ENCODE measurements around the gene MEGF6. TPM values are rescaled to one million over a fixed set of nuclear protein-coding genes. Genes with fewer than 3 reads are reported as not detected.
"Not testable (repeated sequence)": the region's sequence is repeated elsewhere in the genome, so short reads cannot be mapped to it uniquely, and the experiment has no call there.

Gene MEGF6
- total RNA-seq, 2 donors from 2014 or later: 63.1 to 63.8 TPM

DNA sequence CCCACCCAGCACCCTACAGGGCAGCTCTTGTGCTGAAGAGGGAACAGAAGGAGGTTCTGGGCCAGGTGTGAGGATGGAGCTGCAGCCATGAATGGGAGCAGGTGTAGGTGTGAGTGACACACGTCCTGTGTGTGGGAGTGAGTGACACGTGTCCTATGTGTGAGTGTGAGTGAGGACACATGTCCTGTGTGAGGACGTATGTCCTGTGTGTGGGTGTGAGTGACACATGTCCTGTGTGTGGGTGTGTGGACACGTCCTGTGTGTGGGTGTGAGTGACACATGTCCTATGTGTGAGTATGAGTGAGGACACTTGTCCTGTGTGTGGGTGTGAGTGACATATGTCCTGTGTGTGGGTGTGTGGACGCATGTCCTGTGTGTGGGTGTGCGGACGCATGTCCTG lies 26.4 kb downstream of the MEGF6 start:
- H3K4me3 Mint-ChIP-seq: no peak overlapping the region
- H3K27ac Mint-ChIP-seq: no peak overlapping the region
- no peaks in the 10 kb centered on the region for H3K36me3 Mint-ChIP-seq (ENCODE audit: low read depth)
- H3K27me3 Mint-ChIP-seq: no peaks in the 10 kb centered on the region
- peaks cover 6% of the 10 kb centered on the region for H3K9me3 ChIP-seq (ENCODE audit: control insufficient read depth, low read length, poor library complexity, severe bottlenecking)
- ATAC-seq (no peak), DNase-seq (no peak)
- H3K4me1 Mint-ChIP-seq: peaks cover 3% of the 10 kb centered on the region

GRCh38 chr1:3583751-3584150 lies 27.6 kb downstream of the MEGF6 start:
- not testable (repeated sequence) for H3K36me3 Mint-ChIP-seq (ENCODE audit: low read depth); ATAC-seq; H3K4me1 Mint-ChIP-seq; H3K27ac Mint-ChIP-seq; DNase-seq; H3K27me3 Mint-ChIP-seq; H3K4me3 Mint-ChIP-seq; H3K9me3 ChIP-seq (ENCODE audit: control insufficient read depth, low read length, poor library complexity, severe bottlenecking)

GRCh38 chr1:3581296-3582036 lies 29.8 kb downstream of the MEGF6 start:
- Mint-ChIP-seq H3K4me1 (no peaks in the 10 kb centered on the region), H3K36me3 (ENCODE audit: low read depth) (no peaks in the 10 kb centered on the region), H3K4me3 (no peak overlapping the region), H3K27ac (no peak overlapping the region), H3K27me3 (peaks cover 7% of the 10 kb centered on the region)
- DNase-seq: no peak
- no peak for ATAC-seq
- peaks cover 6% of the 10 kb centered on the region for H3K9me3 ChIP-seq (ENCODE audit: control insufficient read depth, low read length, poor library complexity, severe bottlenecking)

DNA sequence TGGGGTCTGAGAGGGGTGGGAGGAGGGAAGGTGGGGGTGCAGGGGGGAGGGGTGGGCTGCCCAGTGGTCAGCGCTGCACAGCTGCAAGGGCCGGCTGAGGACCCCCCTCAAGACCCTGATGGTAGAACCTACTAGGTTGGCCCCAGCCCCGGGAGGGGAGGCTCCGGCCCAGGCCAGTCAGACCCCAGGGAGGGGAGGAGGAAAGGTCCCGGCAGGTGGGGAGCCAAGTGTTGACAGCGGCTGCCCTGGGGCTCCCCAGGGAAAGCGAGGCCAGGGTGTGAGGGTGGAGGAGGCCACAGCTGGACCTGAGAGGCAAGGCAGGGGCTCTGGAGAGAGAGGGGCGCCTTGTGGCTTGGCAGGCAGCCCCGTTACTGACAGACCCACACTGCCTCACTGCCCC lies 31.1 kb downstream of the MEGF6 start:
- Mint-ChIP-seq H3K27me3 (peaks cover 7% of the 10 kb centered on the region), H3K4me1 (no peaks in the 10 kb centered on the region), H3K36me3 (ENCODE audit: low read depth) (no peaks in the 10 kb centered on the region), H3K4me3 (no peak overlapping the region), H3K27ac (no peak overlapping the region)
- no peak for ATAC-seq
- H3K9me3 ChIP-seq (ENCODE audit: control insufficient read depth, low read length, poor library complexity, severe bottlenecking): peaks cover 3% of the 10 kb centered on the region
- no peak for DNase-seq

- ATAC-seq: no peak
- Mint-ChIP-seq H3K4me1 (no peaks in the 10 kb centered on the region), H3K36me3 (ENCODE audit: low read depth) (no peaks in the 10 kb centered on the region), H3K27ac (no peak overlapping the region), H3K27me3 (peaks cover 7% of the 10 kb centered on the region), H3K4me3 (no peak overlapping the region)
- H3K9me3 ChIP-seq (ENCODE audit: control insufficient read depth, low read length, poor library complexity, severe bottlenecking): no peaks in the 10 kb centered on the region
- no peak for DNase-seq
These were observed 31.7 kb downstream of the MEGF6 start for GRCh38 chr1:3579626-3580025.

- DNase-seq: no peak
- H3K36me3 Mint-ChIP-seq (ENCODE audit: low read depth): no peaks in the 10 kb centered on the region
- H3K4me1 Mint-ChIP-seq: no peaks in the 10 kb centered on the region
- peaks cover 7% of the 10 kb centered on the region for H3K27me3 Mint-ChIP-seq
- no peak overlapping the region for H3K4me3 Mint-ChIP-seq
- no peak overlapping the region for H3K27ac Mint-ChIP-seq
- ATAC-seq: no peak
- H3K9me3 ChIP-seq (ENCODE audit: control insufficient read depth, low read length, poor library complexity, severe bottlenecking): no peaks in the 10 kb centered on the region
These were observed 32.4 kb downstream of the MEGF6 start for GRCh38 chr1:3578906-3579305.

- H3K27me3 Mint-ChIP-seq: peaks cover 7% of the 10 kb centered on the region
- H3K4me3 Mint-ChIP-seq: no peak overlapping the region
- DNase-seq (no peak), ATAC-seq (no peak)
- no peaks in the 10 kb centered on the region for H3K9me3 ChIP-seq (ENCODE audit: control insufficient read depth, low read length, poor library complexity, severe bottlenecking)
- H3K36me3 Mint-ChIP-seq (ENCODE audit: low read depth): no peaks in the 10 kb centered on the region
- H3K27ac Mint-ChIP-seq: no peak overlapping the region
- no peaks in the 10 kb centered on the region for H3K4me1 Mint-ChIP-seq
These were observed 32.9 kb downstream of the MEGF6 start for GRCh38 chr1:3578433-3578805.

DNA sequence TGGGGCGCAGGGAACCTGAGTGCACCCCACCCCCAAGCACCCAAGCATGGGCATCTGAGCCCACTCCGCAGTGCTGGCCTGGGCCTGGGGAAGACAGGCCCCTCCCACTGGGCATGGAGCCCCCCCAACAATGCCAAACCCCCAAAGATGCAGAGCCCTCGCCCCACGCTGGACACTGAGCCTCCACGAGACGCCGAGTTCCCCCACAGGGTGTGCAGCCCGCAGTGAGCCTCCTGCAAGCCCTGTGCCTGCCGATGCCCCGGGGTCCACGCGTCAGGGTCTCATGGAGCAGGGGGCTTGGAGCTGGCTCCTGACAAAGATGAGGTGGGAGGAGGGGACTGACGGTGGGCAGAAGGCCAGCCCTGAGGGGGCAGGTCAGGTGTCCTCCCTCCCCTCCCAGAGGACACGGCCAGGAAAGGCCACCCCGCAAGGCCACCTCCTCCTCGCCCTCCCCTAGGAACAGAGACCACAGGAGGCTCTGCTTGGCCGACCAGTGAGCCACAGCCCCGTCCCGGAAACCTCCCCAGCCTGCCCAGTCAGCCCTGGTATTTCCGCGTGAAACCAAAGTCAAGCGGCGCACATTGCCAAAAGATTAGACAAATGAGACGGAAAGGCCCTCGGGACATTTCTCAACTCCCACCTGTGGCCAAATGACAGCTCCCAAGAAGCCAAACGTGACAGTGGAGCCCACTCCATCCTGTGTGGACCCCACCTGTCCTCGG lies 33.4 kb downstream of the MEGF6 start:
- Mint-ChIP-seq H3K4me3 (no peak overlapping the region), H3K36me3 (ENCODE audit: low read depth) (no peaks in the 10 kb centered on the region), H3K27me3 (peaks cover 7% of the 10 kb centered on the region), H3K4me1 (no peaks in the 10 kb centered on the region), H3K27ac (no peak overlapping the region)
- DNase-seq (no peak), ATAC-seq (no peak)
- no peaks in the 10 kb centered on the region for H3K9me3 ChIP-seq (ENCODE audit: control insufficient read depth, low read length, poor library complexity, severe bottlenecking)

- ATAC-seq: no peak
- no peak for DNase-seq
- no peaks in the 10 kb centered on the region for H3K9me3 ChIP-seq (ENCODE audit: control insufficient read depth, low read length, poor library complexity, severe bottlenecking)
- H3K27ac Mint-ChIP-seq: no peak overlapping the region
- no peaks in the 10 kb centered on the region for H3K4me1 Mint-ChIP-seq
- peaks cover 7% of the 10 kb centered on the region for H3K27me3 Mint-ChIP-seq
- no peaks in the 10 kb centered on the region for H3K36me3 Mint-ChIP-seq (ENCODE audit: low read depth)
- H3K4me3 Mint-ChIP-seq: no peak overlapping the region
These were observed 34.0 kb downstream of the MEGF6 start for GRCh38 chr1:3577300-3577699.

DNA sequence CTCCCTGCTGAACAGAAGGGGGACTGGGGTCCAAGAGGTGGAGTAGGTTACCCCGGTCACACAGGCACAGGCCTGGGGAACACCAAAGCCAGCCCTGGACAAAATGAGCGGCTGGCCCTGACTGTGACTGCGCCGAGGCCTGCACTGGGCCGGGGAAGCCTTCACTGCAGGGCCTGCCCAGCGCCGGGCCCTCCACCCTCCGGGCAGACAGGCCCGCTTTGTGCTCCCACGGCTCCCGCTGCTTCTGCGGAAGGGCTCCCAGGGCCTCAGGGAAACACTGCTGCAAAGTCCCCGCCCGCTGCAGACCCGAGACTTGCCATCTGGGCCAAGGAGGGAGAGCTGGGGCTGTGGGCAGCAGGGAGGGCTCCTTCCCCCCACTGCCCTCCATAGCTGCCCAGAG lies 35.3 kb downstream of the MEGF6 start:
- H3K9me3 ChIP-seq (ENCODE audit: control insufficient read depth, low read length, poor library complexity, severe bottlenecking): no peaks in the 10 kb centered on the region
- Mint-ChIP-seq H3K27me3 (peaks cover 7% of the 10 kb centered on the region), H3K4me3 (no peak overlapping the region), H3K4me1 (no peaks in the 10 kb centered on the region), H3K36me3 (ENCODE audit: low read depth) (no peaks in the 10 kb centered on the region), H3K27ac (no peak overlapping the region)
- no peak for DNase-seq
- ATAC-seq: no peak

- not testable (repeated sequence) for H3K4me3 Mint-ChIP-seq; ATAC-seq; H3K4me1 Mint-ChIP-seq; H3K9me3 ChIP-seq (ENCODE audit: control insufficient read depth, low read length, poor library complexity, severe bottlenecking); H3K27me3 Mint-ChIP-seq; DNase-seq; H3K36me3 Mint-ChIP-seq (ENCODE audit: low read depth); H3K27ac Mint-ChIP-seq
These were observed 35.8 kb downstream of the MEGF6 start for GRCh38 chr1:3575515-3575914.

DNA sequence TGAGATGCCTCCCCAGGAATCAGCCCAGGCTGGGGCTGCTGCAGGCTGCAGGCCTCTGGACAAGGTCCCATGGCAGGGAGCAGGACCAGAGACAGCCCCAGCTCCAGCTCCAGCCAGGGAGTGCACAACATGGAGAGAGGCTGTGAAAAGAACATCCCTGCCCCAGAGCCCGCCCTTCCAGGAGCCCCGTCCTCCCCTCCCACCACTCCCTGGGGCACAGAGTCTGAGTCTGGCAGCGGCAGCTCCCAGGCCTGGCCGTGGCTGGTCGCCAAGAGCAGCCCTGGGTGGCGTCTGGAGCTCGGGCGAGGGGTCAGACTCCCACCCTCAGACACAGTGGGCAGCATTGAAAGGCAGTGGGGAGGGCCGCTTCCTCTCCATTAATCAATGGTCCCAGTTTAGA lies 37.8 kb downstream of the MEGF6 start:
- no peak overlapping the region for H3K4me3 Mint-ChIP-seq
- peaks cover 7% of the 10 kb centered on the region for H3K27me3 Mint-ChIP-seq
- no peak for ATAC-seq
- DNase-seq: no peak
- H3K27ac Mint-ChIP-seq: no peak overlapping the region
- H3K9me3 ChIP-seq (ENCODE audit: control insufficient read depth, low read length, poor library complexity, severe bottlenecking): no peaks in the 10 kb centered on the region
- H3K36me3 Mint-ChIP-seq (ENCODE audit: low read depth): no peaks in the 10 kb centered on the region
- H3K4me1 Mint-ChIP-seq: no peaks in the 10 kb centered on the region

GRCh38 chr1:3572638-3573037 lies 38.7 kb downstream of the MEGF6 start:
- not testable (repeated sequence) for H3K9me3 ChIP-seq (ENCODE audit: control insufficient read depth, low read length, poor library complexity, severe bottlenecking); DNase-seq; H3K4me1 Mint-ChIP-seq; H3K4me3 Mint-ChIP-seq; ATAC-seq; H3K27ac Mint-ChIP-seq; H3K36me3 Mint-ChIP-seq (ENCODE audit: low read depth); H3K27me3 Mint-ChIP-seq

GRCh38 chr1:3571263-3571662 lies 40.0 kb downstream of the MEGF6 start:
- DNase-seq (no peak), ATAC-seq (no peak)
- Mint-ChIP-seq H3K4me1 (no peaks in the 10 kb centered on the region), H3K4me3 (no peak overlapping the region), H3K27me3 (no peaks in the 10 kb centered on the region), H3K27ac (no peak overlapping the region), H3K36me3 (ENCODE audit: low read depth) (no peaks in the 10 kb centered on the region)
- no peaks in the 10 kb centered on the region for H3K9me3 ChIP-seq (ENCODE audit: control insufficient read depth, low read length, poor library complexity, severe bottlenecking)
